ENCODE results near the gene SLC50A1.

Gene SLC50A1

GRCh38 chr1:155184835-155185782, 49.5 kb downstream of the SLC50A1 start:
- no peak for DNase-seq (ENCODE audit: low spot score)

GRCh38 chr1:155185783-155186066, 50.1 kb downstream of the SLC50A1 start:
- no peak for DNase-seq (ENCODE audit: low spot score)

GRCh38 chr1:155186067-155186793, 50.6 kb downstream of the SLC50A1 start:
- no peak for DNase-seq (ENCODE audit: low spot score)

GRCh38 chr1:155186794-155187455, 51.3 kb downstream of the SLC50A1 start:
- DNase-seq (ENCODE audit: low spot score): no peak

GRCh38 chr1:155187456-155187891, 51.8 kb downstream of the SLC50A1 start:
- no peak for DNase-seq (ENCODE audit: low spot score)

GRCh38 chr1:155188268-155188667, 52.6 kb downstream of the SLC50A1 start:
- DNase-seq (ENCODE audit: low spot score): no peak

All from hepatic stellate cell (primary cell).